Cardiac muscle cell (in vitro differentiated cells and primary cell): Measurements from ENCODE around the gene RACGAP1. TPM values are rescaled to one million over a fixed set of nuclear protein-coding genes. Genes with fewer than 3 reads are reported as not detected.

Experiments
- DNase-seq, 2 donors: peaks; one replicate each; pipeline versions ENCODE4 v3.0.0 to v3.0.0-alpha.2; 2010 to 2017; ENCODE audit warnings: low read depth in 1 of 2, low spot score in 1 of 2
- H3K27ac ChIP-seq: fragments of 200-600 bp; sonication (generic); 2 replicates; pipeline ENCODE4 v1.5.1; 2016
- H3K27me3 ChIP-seq: fragments of 200-600 bp; sonication (generic); 2 replicates; pipeline ENCODE4 v1.6.0; 2016; ENCODE audit warnings: control low read depth
- H3K36me3 ChIP-seq: fragments of 200-600 bp; sonication (generic); 2 replicates; pipeline ENCODE4 v1.5.1; 2016; ENCODE audit warnings: control low read depth
- H3K4me1 ChIP-seq: fragments of 200-600 bp; sonication (generic); 2 replicates; pipeline ENCODE4 v1.8.1; 2017; ENCODE audit warnings: low read depth, mild to moderate bottlenecking, mixed run types
- H3K4me3 ChIP-seq: fragments of 200-600 bp; sonication (generic); 2 replicates; pipeline ENCODE4 v1.5.1; 2016; ENCODE audit warnings: mild to moderate bottlenecking
- H3K9me3 ChIP-seq: fragments of 200-600 bp; sonication (generic); 2 replicates; pipeline ENCODE4 v1.5.1; 2017; ENCODE audit warnings: low read depth, mild to moderate bottlenecking, control low read depth
- CTCF ChIP-seq: IDR thresholded peaks from 2 replicates; pipeline ENCODE4 v1.5.1; 2012; ENCODE audit warnings: low read depth, mild to moderate bottlenecking, low read length
- polyA plus RNA-seq: library from polyadenylated mRNA; unstranded; fragments of >200 nt; fragmentation: Nextera tagmentation; extraction: Ambion mirVana; gene quantifications from 2 replicates; pipeline ENCODE4 v1.2.1, GENCODE V29; 2016
- total RNA-seq: library from RNA; depleted of rRNA; stranded (reverse); fragments of >200 nt; gene quantifications from 2 replicates; pipeline ENCODE4 v1.2.3, GENCODE V29; 2016

The RACGAP1 gene
- total and polyA plus RNA-seq, 2 experiments from 2014 or later = 13.4 to 63.9 TPM

GRCh38 chr12:49956663-49957569 lies 68.4 kb downstream of the RACGAP1 start:
- Histone ChIP-seq H3K4me1 (peaks cover 12% of the 10 kb centered on the region), H3K36me3 (no peaks in the 10 kb centered on the region), H3K4me3 (no peak overlapping the region), H3K27me3 (peaks cover 66% of the 10 kb centered on the region), H3K9me3 (no peaks in the 10 kb centered on the region), H3K27ac (no peak overlapping the region)
- TF ChIP-seq CTCF = no peak
- no peak for DNase-seq

GRCh38 chr12:49955899-49956662 lies 69.2 kb downstream of the RACGAP1 start:
- Histone ChIP-seq H3K9me3 (no peaks in the 10 kb centered on the region), H3K4me3 (no peak overlapping the region), H3K36me3 (no peaks in the 10 kb centered on the region), H3K4me1 (peaks cover 12% of the 10 kb centered on the region), H3K27me3 (peaks cover 59% of the 10 kb centered on the region), H3K27ac (no peak overlapping the region)
- no peak for DNase-seq
- no peak for TF ChIP-seq CTCF

GRCh38 chr12:49954863-49955830 lies 70.1 kb downstream of the RACGAP1 start:
- no peak for DNase-seq
- H3K9me3 ChIP-seq = no peaks in the 10 kb centered on the region
- no peak for TF ChIP-seq CTCF
- H3K36me3 ChIP-seq = no peaks in the 10 kb centered on the region
- peaks cover 10% of the 10 kb centered on the region for H3K4me1 ChIP-seq
- H3K27me3 ChIP-seq = peaks cover 50% of the 10 kb centered on the region
- H3K27ac ChIP-seq = no peak overlapping the region
- no peak overlapping the region for H3K4me3 ChIP-seq

- H3K36me3 ChIP-seq = no peaks in the 10 kb centered on the region
- peaks cover 40% of the 10 kb centered on the region for H3K27me3 ChIP-seq
- no peak for DNase-seq
- H3K4me1 ChIP-seq = peaks cover under 1% of the 10 kb centered on the region
- H3K9me3 ChIP-seq = no peaks in the 10 kb centered on the region
- no peak overlapping the region for H3K27ac ChIP-seq
- no peak overlapping the region for H3K4me3 ChIP-seq
- TF ChIP-seq CTCF = no peak
Observed at GRCh38 chr12:49953961-49954846, 71.1 kb downstream of the RACGAP1 start.
